H9 (cell line): ENCODE data around the gene ZNF813. TPM values are rescaled to one million over a fixed set of nuclear protein-coding genes. Genes with fewer than 3 reads are reported as not detected.

Source experiments
- DNase-seq: peaks from one replicate; pipeline ENCODE4 v3.0.0-alpha.2; 2017
- H2AFZ ChIP-seq: one replicate; pipeline ENCODE4 v1.6.1; 2013; ENCODE audit warnings: mild to moderate bottlenecking, low read length, control low read depth, moderate library complexity
- H2AK5ac ChIP-seq: 2 replicates; pipeline ENCODE4 v1.6.1; 2013; ENCODE audit warnings: low read length, control low read depth, mixed read lengths; ENCODE audit not compliant: insufficient read length
- H2BK120ac ChIP-seq: one replicate; pipeline ENCODE4 v1.6.1; 2013; ENCODE audit warnings: low read depth, mild to moderate bottlenecking, low read length, control low read depth, inconsistent platforms; ENCODE audit not compliant: poor library complexity, severe bottlenecking
- H2BK12ac ChIP-seq: 2 replicates; pipeline ENCODE4 v1.6.1; 2013; ENCODE audit warnings: low read length, control low read depth, mixed read lengths, low read depth; ENCODE audit not compliant: insufficient read length
- H2BK15ac ChIP-seq: 2 replicates; pipeline ENCODE4 v1.6.1; 2013; ENCODE audit warnings: low read depth, low read length, control low read depth
- H2BK20ac ChIP-seq: one replicate; pipeline ENCODE4 v1.6.1; 2013; ENCODE audit warnings: low read depth, mild to moderate bottlenecking, low read length, control low read depth, inconsistent platforms; ENCODE audit not compliant: poor library complexity, severe bottlenecking
- H2BK5ac ChIP-seq: 2 replicates; pipeline ENCODE4 v1.6.1; 2013; ENCODE audit warnings: low read length, control low read depth, mixed read lengths; ENCODE audit not compliant: insufficient read length
- H3K14ac ChIP-seq: 2 replicates; pipeline ENCODE4 v1.6.1; 2013; ENCODE audit warnings: low read length, control low read depth; ENCODE audit not compliant: insufficient read depth
- H3K18ac ChIP-seq: 2 replicates; pipeline ENCODE4 v1.6.1; 2013; ENCODE audit warnings: low read depth, mild to moderate bottlenecking, mixed read lengths, low read length, control low read depth; ENCODE audit not compliant: insufficient read length
- H3K23ac ChIP-seq: 2 replicates; pipeline ENCODE4 v1.6.1; 2013; ENCODE audit warnings: low read length, control low read depth, mixed read lengths, low read depth; ENCODE audit not compliant: insufficient read length
- H3K23me2 ChIP-seq: 2 replicates; pipeline ENCODE4 v1.6.1; 2013; ENCODE audit warnings: low read depth, mild to moderate bottlenecking, mixed read lengths, low read length, control low read depth; ENCODE audit not compliant: insufficient read length, poor library complexity, severe bottlenecking
- H3K27ac ChIP-seq: 2 replicates; pipeline ENCODE4 v1.5.1; 2013; ENCODE audit warnings: low read length, control low read depth, mixed read lengths, low read depth; ENCODE audit not compliant: insufficient read length
- H3K27me3 ChIP-seq: 2 replicates; pipeline ENCODE4 v1.6.1; 2013; ENCODE audit warnings: low read length, control low read depth, inconsistent platforms; ENCODE audit not compliant: insufficient read depth
- H3K4ac ChIP-seq: 2 replicates; pipeline ENCODE4 v1.6.1; 2013; ENCODE audit warnings: low read depth, mild to moderate bottlenecking, control low read depth, inconsistent platforms, low read length, moderate library complexity
- H3K4me1 ChIP-seq: 2 replicates; pipeline ENCODE4 v1.6.1; 2013; ENCODE audit warnings: low read length, control low read depth, inconsistent platforms; ENCODE audit not compliant: insufficient read depth
- H3K4me2 ChIP-seq: 2 replicates; pipeline ENCODE4 v1.6.1; 2013; ENCODE audit warnings: low read length, control low read depth, mixed read lengths; ENCODE audit not compliant: insufficient read length, insufficient read depth
- H3K56ac ChIP-seq: 2 replicates; pipeline ENCODE4 v1.6.1; 2013; ENCODE audit warnings: low read depth, mild to moderate bottlenecking, mixed read lengths, low read length, control low read depth; ENCODE audit not compliant: insufficient read length
- H3K79me1 ChIP-seq: 2 replicates; pipeline ENCODE4 v1.6.1; 2013; ENCODE audit warnings: low read depth, mild to moderate bottlenecking, moderate library complexity, low read length, control low read depth, inconsistent platforms; ENCODE audit not compliant: insufficient read depth, poor library complexity, severe bottlenecking
- H3K79me2 ChIP-seq: 2 replicates; pipeline ENCODE4 v1.6.1; 2013; ENCODE audit warnings: low read length, control low read depth, inconsistent platforms; ENCODE audit not compliant: insufficient read depth
- H3K9ac ChIP-seq: 2 replicates; pipeline ENCODE4 v1.6.1; 2013; ENCODE audit warnings: low read length, control low read depth, mixed read lengths; ENCODE audit not compliant: insufficient read length; ENCODE audit errors: extremely low read depth
- H3K9me3 ChIP-seq: one replicate; pipeline ENCODE4 v1.6.1; 2013; ENCODE audit warnings: low read depth, low read length, inconsistent platforms; ENCODE audit not compliant: control insufficient read depth
- H3T11ph ChIP-seq: one replicate; pipeline ENCODE4 v1.6.1; 2013; ENCODE audit warnings: mild to moderate bottlenecking, low read length, control low read depth, inconsistent platforms
- H4K20me1 ChIP-seq: one replicate; pipeline ENCODE4 v1.6.1; 2013; ENCODE audit not compliant: control insufficient read depth, insufficient read length, insufficient read depth
- H4K5ac ChIP-seq: 2 replicates; pipeline ENCODE4 v1.6.1; 2013; ENCODE audit warnings: low read depth, mild to moderate bottlenecking, mixed read lengths, low read length, control low read depth; ENCODE audit not compliant: insufficient read length
- H4K8ac ChIP-seq: replicated peaks from 2 replicates; pipeline ENCODE4 v1.6.1; 2013; ENCODE audit warnings: low read length, control low read depth, mixed read lengths, low read depth; ENCODE audit not compliant: insufficient read length
- H4K91ac ChIP-seq: 2 replicates; pipeline ENCODE4 v1.6.1; 2013; ENCODE audit warnings: low read depth, mild to moderate bottlenecking, moderate library complexity, mixed read lengths, low read length, control low read depth; ENCODE audit not compliant: insufficient read length
- H3K27ac Mint-ChIP-seq, 3 experiments: 2 replicates in 2 of 3; 3 replicates in 1 of 3; pipeline ENCODE4 v1.8.0; 2020 to 2021; ENCODE audit warnings: mixed read lengths in 3 of 3, mild to moderate bottlenecking in 1 of 3, moderate library complexity in 1 of 3
- H3K27me3 Mint-ChIP-seq: 2 replicates; pipeline ENCODE4 v1.8.0; 2021; ENCODE audit warnings: low read depth, mild to moderate bottlenecking, moderate library complexity, mixed read lengths
- H3K36me3 Mint-ChIP-seq, 3 experiments: 2 replicates in 2 of 3; 3 replicates in 1 of 3; pipeline ENCODE4 v1.8.0; 2020 to 2021; ENCODE audit warnings: low read depth in 3 of 3, mixed read lengths in 3 of 3; ENCODE audit not compliant: insufficient read depth in 1 of 3
- H3K4me1 Mint-ChIP-seq, 2 experiments: 2 replicates each; pipeline ENCODE4 v1.8.0; 2020; ENCODE audit warnings: mixed read lengths in 2 of 2
- H3K4me3 Mint-ChIP-seq, 2 experiments: 2 replicates in 1 of 2; 3 replicates in 1 of 2; pipeline ENCODE4 v1.8.0; 2020 to 2021; ENCODE audit warnings: mild to moderate bottlenecking in 2 of 2, mixed read lengths in 2 of 2, moderate library complexity in 1 of 2
- H3K9me3 Mint-ChIP-seq, 2 experiments: 2 replicates in 1 of 2; 3 replicates in 1 of 2; pipeline ENCODE4 v1.8.0; 2020; ENCODE audit warnings: mild to moderate bottlenecking in 2 of 2, mixed read lengths in 2 of 2, moderate library complexity in 1 of 2
- WGBS: extraction: QIAGEN DNeasy Blood & Tissue Kit; methylation state at CpG from one replicate; pipeline ENCODE4 v1.1.7; 2013; ENCODE audit warnings: missing lambda C conversion rate, low lambda C conversion rate, mixed read lengths; ENCODE audit not compliant: insufficient read length; ENCODE audit errors: extremely low coverage; 5-methylcytosine and 5-hydroxymethylcytosine counted together
- total RNA-seq: library from RNA; stranded (reverse); gene quantifications from 2 replicates; pipeline ENCODE4 v1.2.1, GENCODE V29; 2021
- TF ChIP-seq, protein P1 (sequence below): fragments of 200-600 bp; sonication (generic); conservative IDR thresholded peaks from 3 replicates; pipeline ENCODE4 v1.8.0; 2021; ENCODE audit warnings: antibody characterized with exemption, mild to moderate bottlenecking

Gene ZNF813
- total RNA-seq, 1 experiment from 2014 or later: 17.3 TPM

DNA sequence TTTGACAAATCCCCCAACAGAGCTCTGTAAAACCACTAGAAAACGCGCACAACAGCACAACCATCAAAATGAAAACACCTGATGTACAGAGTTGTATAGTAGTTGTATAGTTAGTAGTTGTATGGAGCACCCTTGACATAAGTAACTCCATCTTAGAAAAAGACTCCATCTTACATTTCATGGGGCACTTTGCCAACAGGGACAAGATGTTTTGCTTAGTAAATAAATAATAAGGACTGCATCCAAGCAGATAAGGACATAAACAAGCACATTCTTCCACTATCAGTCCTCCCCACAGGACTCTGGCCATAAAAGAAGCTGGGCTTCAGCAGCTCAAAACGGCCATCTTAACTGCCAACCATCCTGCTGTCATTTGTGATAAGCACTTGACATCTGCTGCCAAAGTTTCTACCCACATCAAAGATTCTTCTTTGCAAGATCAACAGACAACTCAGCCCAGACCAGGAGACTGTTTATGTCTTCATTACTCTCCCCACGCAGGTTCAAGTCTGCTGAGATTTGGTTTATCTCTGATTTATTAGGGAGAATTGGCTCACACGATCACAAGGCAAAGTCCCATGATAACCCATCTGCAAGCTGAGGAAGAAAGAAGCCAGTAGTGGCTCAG, 49.7 kb downstream of the ZNF813 start:
- H3K79me1 ChIP-seq: peaks cover 3% of the 10 kb centered on the region
- no peak overlapping the region for H3K18ac ChIP-seq
- no peaks in the 10 kb centered on the region for H3K4me1 ChIP-seq
- H3K56ac ChIP-seq: no peak overlapping the region
- H3K9me3 ChIP-seq: no peaks in the 10 kb centered on the region
- no peak overlapping the region for H3K23ac ChIP-seq
- peaks cover 9 to 13% of the 10 kb centered on the region in 2 experiments for H3K4me1 Mint-ChIP-seq
- no peak for DNase-seq
- no peak overlapping the region for H2BK12ac ChIP-seq
- no peak overlapping the region for H3K4me3 Mint-ChIP-seq
- H2AFZ ChIP-seq: no peak overlapping the region
- no peak overlapping the region for H4K5ac ChIP-seq
- no CpG with 5 or more reads among the region's 5 CpGs for WGBS
- H3K23me2 ChIP-seq: peaks cover 5% of the 10 kb centered on the region
- no peak overlapping the region for H3K27ac Mint-ChIP-seq
- no peak overlapping the region for H3K9ac ChIP-seq
- H3K4me2 ChIP-seq: no peak overlapping the region
- no peak overlapping the region for H3K14ac ChIP-seq
- H3K27me3 ChIP-seq: no peaks in the 10 kb centered on the region
- H4K20me1 ChIP-seq: no peaks in the 10 kb centered on the region
- peaks cover 8% of the 10 kb centered on the region for H3K27me3 Mint-ChIP-seq
- TF ChIP-seq, protein P1, sequence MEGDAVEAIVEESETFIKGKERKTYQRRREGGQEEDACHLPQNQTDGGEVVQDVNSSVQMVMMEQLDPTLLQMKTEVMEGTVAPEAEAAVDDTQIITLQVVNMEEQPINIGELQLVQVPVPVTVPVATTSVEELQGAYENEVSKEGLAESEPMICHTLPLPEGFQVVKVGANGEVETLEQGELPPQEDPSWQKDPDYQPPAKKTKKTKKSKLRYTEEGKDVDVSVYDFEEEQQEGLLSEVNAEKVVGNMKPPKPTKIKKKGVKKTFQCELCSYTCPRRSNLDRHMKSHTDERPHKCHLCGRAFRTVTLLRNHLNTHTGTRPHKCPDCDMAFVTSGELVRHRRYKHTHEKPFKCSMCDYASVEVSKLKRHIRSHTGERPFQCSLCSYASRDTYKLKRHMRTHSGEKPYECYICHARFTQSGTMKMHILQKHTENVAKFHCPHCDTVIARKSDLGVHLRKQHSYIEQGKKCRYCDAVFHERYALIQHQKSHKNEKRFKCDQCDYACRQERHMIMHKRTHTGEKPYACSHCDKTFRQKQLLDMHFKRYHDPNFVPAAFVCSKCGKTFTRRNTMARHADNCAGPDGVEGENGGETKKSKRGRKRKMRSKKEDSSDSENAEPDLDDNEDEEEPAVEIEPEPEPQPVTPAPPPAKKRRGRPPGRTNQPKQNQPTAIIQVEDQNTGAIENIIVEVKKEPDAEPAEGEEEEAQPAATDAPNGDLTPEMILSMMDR: no peak
- no peak overlapping the region for H4K91ac ChIP-seq
- H3K36me3 Mint-ChIP-seq: peaks cover 9 to 14% (median 10%) of the 10 kb centered on the region in 3 experiments
- H3T11ph ChIP-seq: no peak overlapping the region
- H2AK5ac ChIP-seq: no peak overlapping the region
- no peak overlapping the region for H2BK15ac ChIP-seq
- H4K8ac ChIP-seq: no peak overlapping the region
- H3K4ac ChIP-seq: no peak overlapping the region
- H3K9me3 Mint-ChIP-seq: peaks cover 0 to 2% of the 10 kb centered on the region in 2 experiments; a peak in 1 of 5 replicates
- H2BK5ac ChIP-seq: no peak overlapping the region
- no peak overlapping the region for H3K27ac ChIP-seq
- H2BK120ac ChIP-seq: no peak overlapping the region
- peaks cover 8% of the 10 kb centered on the region; the same call in 1 of the 2 replicates for H3K79me2 ChIP-seq
- H2BK20ac ChIP-seq: no peak overlapping the region
